SH-SY5Y (cell line): ENCODE data around the gene CACNA2D1.

Source experiments
- GATA2 ChIP-seq: IDR thresholded peaks from 2 replicates; pipeline ENCODE4 v1.6.1; 2011; ENCODE audit warnings: mild to moderate bottlenecking, low read depth, low read length
- GATA3 ChIP-seq: IDR thresholded peaks from 2 replicates; pipeline ENCODE4 v1.6.1; 2011; ENCODE audit warnings: low read depth, mild to moderate bottlenecking, low read length, moderate library complexity

DNA sequence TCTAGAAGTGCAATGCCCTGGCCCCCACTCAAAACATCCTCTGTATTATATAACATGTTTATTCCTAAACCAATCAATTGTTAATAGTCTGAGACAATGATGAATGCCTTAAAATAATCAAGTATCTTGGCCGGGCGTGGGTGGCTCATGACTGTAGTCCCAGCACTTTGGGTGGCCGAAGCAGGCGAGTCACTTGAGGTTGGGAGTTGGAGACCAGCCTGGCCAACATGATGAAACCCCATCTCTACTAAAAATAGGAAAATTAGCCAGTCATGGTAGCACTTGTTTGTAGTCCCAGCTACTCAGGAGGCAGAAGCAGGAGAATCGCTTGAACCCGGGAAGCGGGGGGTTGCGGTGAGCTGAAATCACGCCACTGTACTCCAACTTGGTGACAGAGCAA, 29.4 kb upstream of the CACNA2D1 start:
- no peak for TF ChIP-seq GATA2
- TF ChIP-seq GATA3, result no peak
